Measurements from ENCODE around the gene MSANTD3. TPM values are rescaled to one million over a fixed set of nuclear protein-coding genes. Genes with fewer than 3 reads are reported as not detected.

Gene MSANTD3
- total and polyA plus RNA-seq, 2 of the 4 experiments (the other 2 are of a cell fraction), result 45.5 to 55.9 TPM

DNA sequence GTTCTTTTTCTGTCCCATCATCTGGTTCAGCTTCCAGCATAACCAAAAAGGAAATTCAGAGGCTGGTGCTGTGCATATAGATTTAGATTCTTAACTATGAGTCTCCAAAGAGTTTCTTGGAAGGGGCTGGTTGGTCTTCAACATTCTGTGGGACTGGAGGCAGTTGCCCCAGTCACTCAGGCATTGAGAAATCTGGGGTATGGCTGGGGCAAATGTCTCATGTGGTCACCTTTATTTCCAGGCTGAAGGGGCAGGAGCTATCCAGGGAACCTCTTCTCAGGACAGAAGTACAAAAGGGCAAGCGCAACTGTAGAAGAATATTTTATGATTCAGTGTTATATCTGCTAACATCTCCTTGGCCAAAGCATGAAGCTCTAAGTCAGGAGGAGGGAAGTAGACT lies 30.6 kb downstream of the MSANTD3 start:
- no peak for ATAC-seq (ENCODE audit: low read depth)
- Histone ChIP-seq H3K9ac (ENCODE audit: low read depth, low read length) (no peak overlapping the region), H3K14ac (replicated peaks; ENCODE audit: low read depth, low read length) (no peak overlapping the region), H3K4me2 (ENCODE audit: low read depth, low read length) (no peak overlapping the region), H2BK5ac (ENCODE audit: low read depth, low read length, poor library complexity, severe bottlenecking) (no peak overlapping the region), H3K9me1 (ENCODE audit: insufficient read depth, low read length) (peaks cover 18% of the 10 kb centered on the region; the same call in 1 of the 2 replicates), H4K20me1 (ENCODE audit: insufficient read depth, low read length) (peaks cover 9% of the 10 kb centered on the region), H3K18ac (ENCODE audit: low read depth, low read length) (no peak overlapping the region), H2AK5ac (ENCODE audit: low read depth, low read length) (no peak overlapping the region), H2AFZ (replicated peaks; ENCODE audit: low read length, poor library complexity) (no peak overlapping the region), H3K79me1 (ENCODE audit: low read depth in 1 of 2, low read length in 2 of 2) (peaks cover 24 to 56% of the 10 kb centered on the region in 2 experiments), H3K56ac (ENCODE audit: extremely low read depth, insufficient read depth, low read length) (no peak overlapping the region), H3K36me3 (ENCODE audit: control insufficient read depth, insufficient read depth, low read length) (peaks cover 14% of the 10 kb centered on the region), H2AK9ac (replicated peaks; ENCODE audit: low read depth, low read length, poor library complexity) (no peak overlapping the region), H2BK15ac (ENCODE audit: low read depth, low read length) (no peak overlapping the region), H3K27me3 (ENCODE audit: control insufficient read depth, insufficient read depth, low read length) (no peaks in the 10 kb centered on the region), H4K8ac (ENCODE audit: low read depth in 2 of 2, low read length in 2 of 2) (no peak overlapping the region), H3K27ac (ENCODE audit: insufficient read depth, low read length) (no peak overlapping the region), H4K5ac (ENCODE audit: low read depth, low read length) (no peak overlapping the region), H3K4ac (ENCODE audit: low read depth, low read length) (no peak overlapping the region), H3K9me3 (ENCODE audit: control insufficient read depth, insufficient read depth, low read length) (peaks cover 2% of the 10 kb centered on the region; the same call in 1 of the 2 replicates), H3K4me1 (ENCODE audit: control insufficient read depth, insufficient read depth, low read length) (peaks cover 3% of the 10 kb centered on the region; the same call in 1 of the 2 replicates), H2BK20ac (ENCODE audit: low read depth, low read length) (no peak overlapping the region), H3K4me3 (ENCODE audit: insufficient read depth, low read depth, low read length) (no peak overlapping the region), H2BK120ac (ENCODE audit: low read depth, low read length) (no peak overlapping the region), H3K23ac (ENCODE audit: low read depth, low read length) (no peak overlapping the region), H4K91ac (ENCODE audit: insufficient read depth, low read depth, low read length) (no peak overlapping the region)
- BruUV-seq (replicated peaks), result no TSS peak
- TF ChIP-seq FOS (IDR thresholded peaks at IDR 0.05; ENCODE audit: low read depth, low read length) (no peak), RAD21 (IDR thresholded peaks at IDR 0.05; ENCODE audit: low read length) (no peak), CHD1 (IDR thresholded peaks at IDR 0.05; ENCODE audit: low read depth, low read length) (no peak), CEBPB (IDR thresholded peaks at IDR 0.05; ENCODE audit: low read depth, low read length) (no peak), SMC3 (IDR thresholded peaks at IDR 0.05; ENCODE audit: low read depth, low read length) (no peak), POLR2A (IDR thresholded peaks at IDR 0.05; ENCODE audit: low read depth, low read length) (no peak), MAZ (IDR thresholded peaks at IDR 0.05; ENCODE audit: borderline replicate concordance, low read depth, low read length) (no peak), BHLHE40 (IDR thresholded peaks at IDR 0.05; ENCODE audit: low read depth, low read length) (no peak), RCOR1 (IDR thresholded peaks at IDR 0.05; ENCODE audit: insufficient replicate concordance, low read length) (no peak), MXI1 (IDR thresholded peaks at IDR 0.05; ENCODE audit: borderline replicate concordance, low read depth, low read length) (no peak), NFE2L2 (IDR thresholded peaks at IDR 0.05; ENCODE audit: low read depth, low read length) (no peak), MAFK (IDR thresholded peaks at IDR 0.05; ENCODE audit: low read depth, low read length) (no peak), RFX5 (IDR thresholded peaks at IDR 0.05; ENCODE audit: low read depth, low read length) (no peak)
- TF ChIP-seq, protein P1, sequence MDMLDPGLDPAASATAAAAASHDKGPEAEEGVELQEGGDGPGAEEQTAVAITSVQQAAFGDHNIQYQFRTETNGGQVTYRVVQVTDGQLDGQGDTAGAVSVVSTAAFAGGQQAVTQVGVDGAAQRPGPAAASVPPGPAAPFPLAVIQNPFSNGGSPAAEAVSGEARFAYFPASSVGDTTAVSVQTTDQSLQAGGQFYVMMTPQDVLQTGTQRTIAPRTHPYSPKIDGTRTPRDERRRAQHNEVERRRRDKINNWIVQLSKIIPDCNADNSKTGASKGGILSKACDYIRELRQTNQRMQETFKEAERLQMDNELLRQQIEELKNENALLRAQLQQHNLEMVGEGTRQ (IDR thresholded peaks at IDR 0.05; ENCODE audit: low read depth, low read length), result no peak
- TF ChIP-seq, protein P2, sequence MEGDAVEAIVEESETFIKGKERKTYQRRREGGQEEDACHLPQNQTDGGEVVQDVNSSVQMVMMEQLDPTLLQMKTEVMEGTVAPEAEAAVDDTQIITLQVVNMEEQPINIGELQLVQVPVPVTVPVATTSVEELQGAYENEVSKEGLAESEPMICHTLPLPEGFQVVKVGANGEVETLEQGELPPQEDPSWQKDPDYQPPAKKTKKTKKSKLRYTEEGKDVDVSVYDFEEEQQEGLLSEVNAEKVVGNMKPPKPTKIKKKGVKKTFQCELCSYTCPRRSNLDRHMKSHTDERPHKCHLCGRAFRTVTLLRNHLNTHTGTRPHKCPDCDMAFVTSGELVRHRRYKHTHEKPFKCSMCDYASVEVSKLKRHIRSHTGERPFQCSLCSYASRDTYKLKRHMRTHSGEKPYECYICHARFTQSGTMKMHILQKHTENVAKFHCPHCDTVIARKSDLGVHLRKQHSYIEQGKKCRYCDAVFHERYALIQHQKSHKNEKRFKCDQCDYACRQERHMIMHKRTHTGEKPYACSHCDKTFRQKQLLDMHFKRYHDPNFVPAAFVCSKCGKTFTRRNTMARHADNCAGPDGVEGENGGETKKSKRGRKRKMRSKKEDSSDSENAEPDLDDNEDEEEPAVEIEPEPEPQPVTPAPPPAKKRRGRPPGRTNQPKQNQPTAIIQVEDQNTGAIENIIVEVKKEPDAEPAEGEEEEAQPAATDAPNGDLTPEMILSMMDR (conservative IDR thresholded peaks at IDR 0.05; ENCODE audit: low read depth, low read length), result no peak
- TF ChIP-seq, protein P3, sequence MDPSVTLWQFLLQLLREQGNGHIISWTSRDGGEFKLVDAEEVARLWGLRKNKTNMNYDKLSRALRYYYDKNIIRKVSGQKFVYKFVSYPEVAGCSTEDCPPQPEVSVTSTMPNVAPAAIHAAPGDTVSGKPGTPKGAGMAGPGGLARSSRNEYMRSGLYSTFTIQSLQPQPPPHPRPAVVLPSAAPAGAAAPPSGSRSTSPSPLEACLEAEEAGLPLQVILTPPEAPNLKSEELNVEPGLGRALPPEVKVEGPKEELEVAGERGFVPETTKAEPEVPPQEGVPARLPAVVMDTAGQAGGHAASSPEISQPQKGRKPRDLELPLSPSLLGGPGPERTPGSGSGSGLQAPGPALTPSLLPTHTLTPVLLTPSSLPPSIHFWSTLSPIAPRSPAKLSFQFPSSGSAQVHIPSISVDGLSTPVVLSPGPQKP (IDR thresholded peaks at IDR 0.05; ENCODE audit: borderline replicate concordance, low read depth, low read length), result no peak
- CTCF ChIA-PET, result interaction anchor here (1.0 kb wide), 1 partner anchor 35 kb away, joined by 3 read pairs; no protein-coding TSS in a partner anchor
- WGBS, 2 experiments (ENCODE audit: extremely low coverage in 2 of 2, insufficient read length in 1 of 2), result no CpG with 5 or more reads among the region's 1 CpG
- no peak for DNase-seq
- in situ Hi-C loops (cut with MboI; ENCODE audit: low sequenced_read_pairs), result loop anchor here (10.0 kb wide), 1 partner anchor 127 kb away; no protein-coding TSS in a partner anchor
- intact Hi-C loops (cut with micrococcal nuclease), result no loop called here
- POLR2A ChIA-PET (ENCODE audit: unreplicated experiment), result no interaction called here
- dilution Hi-C loops (cut with HindIII; ENCODE audit: low sequenced_read_pairs, unreplicated experiment), result no loop called here
